SIG-M5 (cell line): ENCODE measurements around the gene PCGF2.
"Not testable (repeated sequence)": the region's sequence is repeated elsewhere in the genome, so short reads cannot be mapped to it uniquely, and the experiment has no call there.

ENCODE experiments used
- DNase-seq: peaks from one replicate; lab custom pipeline; 2025; lab: John Stamatoyannopoulos, UW

PCGF2 gene

GRCh38 chr17:38735161-38735997 is 12.8 kb downstream of the PCGF2 start:
- no peak for DNase-seq

GRCh38 chr17:38733982-38734973 is 13.9 kb downstream of the PCGF2 start:
- DNase-seq: no peak

- DNase-seq: no peak
Measured at GRCh38 chr17:38733282-38733981, 14.7 kb downstream of the PCGF2 start.

- no peak for DNase-seq
Measured at GRCh38 chr17:38732376-38733281, 15.5 kb downstream of the PCGF2 start.

- DNase-seq: no peak
Measured at GRCh38 chr17:38731526-38732294, 16.4 kb downstream of the PCGF2 start.

- no peak for DNase-seq
Measured at GRCh38 chr17:38730526-38731379, 17.4 kb downstream of the PCGF2 start.

GRCh38 chr17:38729886-38730525 is 18.1 kb downstream of the PCGF2 start, which contains the start of gene CISD3:
Gene CISD3, plus strand, starts transcription at chr17:38730341. Its CDS starts 18 bp downstream, at chr17:38730359.
- DNase-seq: no peak

- no peak for DNase-seq
Measured at GRCh38 chr17:38729368-38729885, 18.7 kb downstream of the PCGF2 start.

GRCh38 chr17:38728290-38728831 is 19.8 kb downstream of the PCGF2 start:
- DNase-seq: no peak

- no peak for DNase-seq
Measured at GRCh38 chr17:38727736-38728135, 20.4 kb downstream of the PCGF2 start.

GRCh38 chr17:38726145-38726544 is 22.0 kb downstream of the PCGF2 start:
- DNase-seq: not testable (repeated sequence)

- no peak for DNase-seq
Measured at GRCh38 chr17:38725066-38725465, 23.1 kb downstream of the PCGF2 start.

GRCh38 chr17:38724337-38724988 is 23.7 kb downstream of the PCGF2 start:
- no peak for DNase-seq

- DNase-seq: no peak
Measured at GRCh38 chr17:38721802-38722201, 26.3 kb downstream of the PCGF2 start.

- DNase-seq: no peak
Measured at GRCh38 chr17:38720941-38721340, 27.2 kb downstream of the PCGF2 start.

GRCh38 chr17:38719943-38720641 is 28.0 kb downstream of the PCGF2 start:
- DNase-seq: no peak
